GM23338 (cell line): ENCODE results near the gene ASB2. TPM values are rescaled to one million over a fixed set of nuclear protein-coding genes. Genes with fewer than 3 reads are reported as not detected.

ENCODE experiments used
- ATAC-seq: fragments of 200-7000 bp; cut with Tn5 transposase; 3 replicates; pipeline ENCODE4 v1.9.1; 2020
- DNase-seq: peaks from one replicate; pipeline ENCODE4 v3.0.0-alpha.2; 2015; ENCODE audit warnings: low spot score
- H2AFZ ChIP-seq: fragments of 200-600 bp; sonication (generic); 2 replicates; pipeline ENCODE4 v1.8.0; 2016; ENCODE audit warnings: antibody characterized with exemption, mild to moderate bottlenecking, moderate library complexity
- H3F3A ChIP-seq: fragments of 200-600 bp; sonication (generic); replicated peaks from 2 replicates; pipeline ENCODE4 v1.8.0; 2017; ENCODE audit warnings: antibody characterized with exemption, mixed run types, low read depth
- H3K27ac ChIP-seq: fragments of 200-600 bp; sonication (generic); 2 replicates; pipeline ENCODE4 v1.6.1; 2016; ENCODE audit warnings: low read depth
- H3K27me3 ChIP-seq: fragments of 200-600 bp; sonication (generic); 2 replicates; pipeline ENCODE4 v1.8.0; 2016; ENCODE audit warnings: mild to moderate bottlenecking, mixed run types, moderate library complexity; ENCODE audit not compliant: insufficient read depth
- H3K36me3 ChIP-seq: fragments of 200-600 bp; sonication (generic); 2 replicates; pipeline ENCODE4 v1.8.0; 2016; ENCODE audit warnings: mild to moderate bottlenecking; ENCODE audit not compliant: insufficient read depth
- H3K4me1 ChIP-seq: fragments of 200-600 bp; sonication (generic); 2 replicates; pipeline ENCODE4 v1.8.0; 2016; ENCODE audit warnings: mild to moderate bottlenecking, moderate library complexity; ENCODE audit not compliant: insufficient read depth
- H3K4me2 ChIP-seq: fragments of 200-600 bp; sonication (generic); 2 replicates; pipeline ENCODE4 v1.7.1; 2017; ENCODE audit warnings: mixed run types
- H3K4me3 ChIP-seq: fragments of 200-600 bp; sonication (generic); 2 replicates; pipeline ENCODE4 v1.6.1; 2016; ENCODE audit warnings: mixed run types
- H3K79me2 ChIP-seq: fragments of 200-600 bp; sonication (generic); replicated peaks from 2 replicates; pipeline ENCODE4 v1.8.0; 2017; ENCODE audit warnings: mild to moderate bottlenecking; ENCODE audit not compliant: insufficient read depth
- H3K9me2 ChIP-seq: fragments of 200-600 bp; sonication (generic); 2 replicates; pipeline ENCODE4 v1.8.0; 2017; ENCODE audit not compliant: insufficient read depth
- H4K20me1 ChIP-seq: fragments of 200-600 bp; sonication (generic); replicated peaks from 2 replicates; pipeline ENCODE4 v1.8.0; 2017; ENCODE audit warnings: mild to moderate bottlenecking; ENCODE audit not compliant: insufficient read depth
- H3K27ac Mint-ChIP-seq: 2 replicates; pipeline ENCODE4 v1.8.0; 2020; ENCODE audit warnings: inconsistent platforms, mild to moderate bottlenecking, moderate library complexity, mixed read lengths
- H3K27me3 Mint-ChIP-seq: 3 replicates; pipeline ENCODE4 v1.8.0; 2022; ENCODE audit warnings: low read depth, mild to moderate bottlenecking, moderate library complexity, mixed read lengths, inconsistent platforms; ENCODE audit not compliant: insufficient read depth, poor library complexity
- H3K36me3 Mint-ChIP-seq: 3 replicates; pipeline ENCODE4 v1.8.0; 2021; ENCODE audit warnings: low read depth, mild to moderate bottlenecking, inconsistent platforms, moderate library complexity, mixed read lengths
- H3K4me1 Mint-ChIP-seq: 3 replicates; pipeline ENCODE4 v1.8.0; 2020; ENCODE audit warnings: mild to moderate bottlenecking, inconsistent platforms, mixed read lengths
- H3K4me3 Mint-ChIP-seq: 3 replicates; pipeline ENCODE4 v1.8.0; 2021; ENCODE audit warnings: moderate library complexity, mild to moderate bottlenecking, inconsistent platforms, mixed read lengths
- H3K9me3 Mint-ChIP-seq: 3 replicates; pipeline ENCODE4 v1.8.0; 2020; ENCODE audit warnings: moderate library complexity, mild to moderate bottlenecking, inconsistent platforms, mixed read lengths
- CREB1 ChIP-seq: fragments of 250-450 bp; sonication (Bioruptor Pico); IDR thresholded peaks from 2 replicates; pipeline ENCODE4 v1.5.0; 2020; ENCODE audit warnings: low read depth, mild to moderate bottlenecking, moderate library complexity
- EZH2 ChIP-seq: fragments of 200-600 bp; sonication (generic); IDR thresholded peaks from one replicate; pipeline ENCODE4 v1.8.0; 2017; ENCODE audit warnings: antibody characterized with exemption, mild to moderate bottlenecking, low read depth; ENCODE audit not compliant: unreplicated experiment
- EZH2phosphoT487 ChIP-seq: fragments of 200-600 bp; sonication (generic); IDR thresholded peaks from one replicate; pipeline ENCODE4 v1.8.1; 2018; ENCODE audit warnings: antibody characterized with exemption; ENCODE audit not compliant: unreplicated experiment
- JUNB ChIP-seq: IDR thresholded peaks from one replicate; pipeline ENCODE4 v1.6.1; 2016; ENCODE audit warnings: antibody characterized with exemption; ENCODE audit not compliant: unreplicated experiment
- NANOG ChIP-seq: IDR thresholded peaks from 2 replicates; pipeline ENCODE4 v1.6.1; 2016; ENCODE audit warnings: antibody characterized with exemption, borderline replicate concordance
- POLR2AphosphoS5 ChIP-seq: IDR thresholded peaks from 2 replicates; pipeline ENCODE4 v1.6.1; 2016; ENCODE audit warnings: antibody characterized with exemption, low read depth
- STAT1 ChIP-seq: IDR thresholded peaks from one replicate; pipeline ENCODE4 v1.6.1; 2016; ENCODE audit warnings: antibody characterized with exemption; ENCODE audit not compliant: unreplicated experiment
- ZNF114 ChIP-seq: fragments of 250-450 bp; sonication (Bioruptor Pico); IDR thresholded peaks from 2 replicates; pipeline ENCODE4 v1.5.0; 2020; ENCODE audit warnings: mild to moderate bottlenecking, moderate library complexity
- ZNF331 ChIP-seq: fragments of 250-450 bp; sonication (Bioruptor Pico); IDR thresholded peaks from 2 replicates; pipeline ENCODE4 v1.5.0; 2020; ENCODE audit warnings: low read depth, mild to moderate bottlenecking, moderate library complexity
- ZNF462 ChIP-seq: fragments of 250-450 bp; sonication (Bioruptor Pico); IDR thresholded peaks from 2 replicates; pipeline ENCODE4 v1.5.0; 2020; ENCODE audit warnings: mild to moderate bottlenecking, moderate library complexity
- polyA plus RNA-seq: library from polyadenylated mRNA; unstranded; fragments of >200 nt; fragmentation: Nextera tagmentation; extraction: Ambion mirVana; gene quantifications from 2 replicates; pipeline ENCODE4 v1.2.1, GENCODE V29; 2016
- total RNA-seq: library from RNA; depleted of rRNA; stranded (reverse); fragments of >200 nt; shearing (Covaris generic); gene quantifications from 2 replicates; pipeline ENCODE4 v1.2.3, GENCODE V29; 2014

The ASB2 gene
- total and polyA plus RNA-seq, 2 experiments from 2014 or later = 1.2 to 1.7 TPM

GRCh38 chr14:93937519-93937918, 38.9 kb downstream of the ASB2 start (continued):
- TF ChIP-seq ZNF462 (CRISPR knock-in tag) (no peak), ZNF114 (CRISPR knock-in tag) (no peak)

- 0 out of 2 replicates have a peak, but pooled peaks cover 3% of the 10 kb centered on the region for H3F3A ChIP-seq
- no peaks in the 10 kb centered on the region for H3K4me1 ChIP-seq
- Mint-ChIP-seq H3K4me1 (peaks cover 14% of the 10 kb centered on the region), H3K27ac (no peak overlapping the region), H3K4me3 (no peak overlapping the region), H3K27me3 (peaks cover 33% of the 10 kb centered on the region), H3K9me3 (peaks cover 3% of the 10 kb centered on the region; the same call in 1 of the 3 replicates), H3K36me3 (no peaks in the 10 kb centered on the region; the same call in 2 of the 3 replicates)
- no peak overlapping the region for H3K4me3 ChIP-seq
- H3K79me2 ChIP-seq = no peaks in the 10 kb centered on the region
- H3K36me3 ChIP-seq = no peaks in the 10 kb centered on the region
- no peak overlapping the region for H2AFZ ChIP-seq
- H3K27me3 ChIP-seq = peaks cover 17% of the 10 kb centered on the region
- H3K4me2 ChIP-seq = no peak overlapping the region
- H3K27ac ChIP-seq = no peak overlapping the region
- no peaks in the 10 kb centered on the region for H4K20me1 ChIP-seq
- no peaks in the 10 kb centered on the region for H3K9me2 ChIP-seq
- no peak for ATAC-seq
- DNase-seq = no peak
- no peak for TF ChIP-seq CREB1 (CRISPR knock-in tag)
- no peak for TF ChIP-seq ZNF462 (CRISPR knock-in tag)
- no peak for TF ChIP-seq STAT1
- TF ChIP-seq EZH2 = no peak
- TF ChIP-seq POLR2AphosphoS5 = no peak
- TF ChIP-seq NANOG = no peak
- no peak for TF ChIP-seq JUNB
- TF ChIP-seq ZNF114 (CRISPR knock-in tag) = no peak
- TF ChIP-seq EZH2phosphoT487 = no peak
- TF ChIP-seq ZNF331 (CRISPR knock-in tag) = no peak
Observed at GRCh38 chr14:93936926-93937325, 39.4 kb downstream of the ASB2 start.
